SU-DHL-6 (cell line): ENCODE results near the gene KCNAB2.

Experiments
- CTCF ChIP-seq: fragments of 200-600 bp; sonication (generic); IDR thresholded peaks from one replicate; pipeline ENCODE4 v1.5.1; 2017; ENCODE audit warnings: antibody characterized with exemption, mild to moderate bottlenecking, low read length, moderate library complexity; ENCODE audit not compliant: insufficient read depth, poor library complexity, severe bottlenecking
- EZH2phosphoT487 ChIP-seq: fragments of 200-600 bp; sonication (generic), shearing (Covaris generic); conservative IDR thresholded peaks from 2 replicates; pipeline ENCODE4 v1.6.1; 2018; ENCODE audit warnings: mild to moderate bottlenecking, antibody characterized with exemption, low read length, moderate library complexity, mixed read lengths

- TF ChIP-seq CTCF (no peak), EZH2phosphoT487 (no peak)
These were observed 92.1 kb downstream of the KCNAB2 start for GRCh38 chr1:6137758-6138157.
